ENCODE data around the gene TEDDM1. TPM values are rescaled to one million over a fixed set of nuclear protein-coding genes. Genes with fewer than 3 reads are reported as not detected.

Gene TEDDM1
- polyA plus RNA-seq, 1 experiment = not detected

DNA sequence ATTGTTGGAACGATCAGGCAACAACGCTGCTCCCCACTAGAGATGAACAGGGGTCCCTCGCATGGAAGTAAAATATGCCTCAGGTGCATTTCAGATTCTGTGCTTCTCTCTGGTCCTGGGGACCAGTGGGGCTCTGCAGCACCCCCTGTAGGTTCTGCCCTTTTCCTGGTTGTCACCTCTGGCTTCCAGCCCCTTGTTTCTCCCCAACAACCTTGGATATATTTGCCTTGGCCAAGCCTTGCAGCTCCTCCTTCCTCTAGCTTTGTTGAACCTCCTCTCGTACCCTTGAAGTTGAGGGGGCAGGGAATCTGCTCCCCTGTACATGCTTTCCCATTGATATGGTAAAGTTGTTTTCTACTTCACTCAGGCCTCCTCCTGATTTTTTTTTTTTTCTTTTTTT is 44.0 kb upstream of the TEDDM1 start:
- no peaks in the 10 kb centered on the region for H3K27me3 ChIP-seq (ENCODE audit: control insufficient read depth, insufficient read depth, low read length)
- TF ChIP-seq, protein P1, sequence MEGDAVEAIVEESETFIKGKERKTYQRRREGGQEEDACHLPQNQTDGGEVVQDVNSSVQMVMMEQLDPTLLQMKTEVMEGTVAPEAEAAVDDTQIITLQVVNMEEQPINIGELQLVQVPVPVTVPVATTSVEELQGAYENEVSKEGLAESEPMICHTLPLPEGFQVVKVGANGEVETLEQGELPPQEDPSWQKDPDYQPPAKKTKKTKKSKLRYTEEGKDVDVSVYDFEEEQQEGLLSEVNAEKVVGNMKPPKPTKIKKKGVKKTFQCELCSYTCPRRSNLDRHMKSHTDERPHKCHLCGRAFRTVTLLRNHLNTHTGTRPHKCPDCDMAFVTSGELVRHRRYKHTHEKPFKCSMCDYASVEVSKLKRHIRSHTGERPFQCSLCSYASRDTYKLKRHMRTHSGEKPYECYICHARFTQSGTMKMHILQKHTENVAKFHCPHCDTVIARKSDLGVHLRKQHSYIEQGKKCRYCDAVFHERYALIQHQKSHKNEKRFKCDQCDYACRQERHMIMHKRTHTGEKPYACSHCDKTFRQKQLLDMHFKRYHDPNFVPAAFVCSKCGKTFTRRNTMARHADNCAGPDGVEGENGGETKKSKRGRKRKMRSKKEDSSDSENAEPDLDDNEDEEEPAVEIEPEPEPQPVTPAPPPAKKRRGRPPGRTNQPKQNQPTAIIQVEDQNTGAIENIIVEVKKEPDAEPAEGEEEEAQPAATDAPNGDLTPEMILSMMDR (IDR thresholded peaks at IDR 0.05; ENCODE audit: insufficient read depth, low read depth, low read length) = no peak
- CTCF ChIA-PET = interaction anchor here (0.6 to 1.9 kb wide), 6 partner anchors 16 to 400 kb away, joined by 3 to 9 read pairs (median 4); no protein-coding TSS in a partner anchor
- POLR2A ChIA-PET = no interaction called here
- no peaks in the 10 kb centered on the region for H3K36me3 ChIP-seq (ENCODE audit: control insufficient read depth, insufficient read depth, low read length)
- no peak for DNase-seq (ENCODE audit: low read depth)
- no peak overlapping the region for H3K4me3 ChIP-seq (ENCODE audit: low read depth, low read length)

DNA sequence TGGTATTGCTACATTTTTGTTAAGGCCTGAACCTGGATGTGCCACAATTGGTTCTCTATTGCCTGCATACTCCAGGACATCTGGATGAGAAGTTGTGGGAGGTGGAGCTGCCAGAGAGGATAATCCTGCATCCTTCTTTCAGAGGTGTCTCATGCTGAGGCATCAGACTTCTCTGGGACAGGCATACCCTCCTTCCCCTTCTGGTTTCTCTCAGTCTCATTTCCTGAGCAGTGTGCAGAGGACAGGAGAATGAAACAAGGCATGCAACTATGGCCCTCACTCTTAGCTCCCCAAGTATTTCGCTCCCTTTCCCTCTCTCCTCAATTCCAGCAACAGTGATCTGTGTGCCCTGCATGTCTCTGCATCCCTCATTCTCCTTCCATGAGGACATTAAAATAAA is 41.9 kb upstream of the TEDDM1 start:
- TF ChIP-seq, protein P1 (IDR thresholded peaks at IDR 0.05; ENCODE audit: insufficient read depth, low read depth, low read length) = no peak
- Histone ChIP-seq H3K4me3 (ENCODE audit: low read depth, low read length) (no peak overlapping the region), H3K36me3 (ENCODE audit: control insufficient read depth, insufficient read depth, low read length) (no peaks in the 10 kb centered on the region), H3K27me3 (ENCODE audit: control insufficient read depth, insufficient read depth, low read length) (no peaks in the 10 kb centered on the region)
- no peak for DNase-seq (ENCODE audit: low read depth)
- POLR2A ChIA-PET = no interaction called here
- CTCF ChIA-PET = interaction anchor here (0.6 to 0.8 kb wide), 2 partner anchors 153 to 313 kb away, joined by 3 to 4 read pairs; no protein-coding TSS in a partner anchor

DNA sequence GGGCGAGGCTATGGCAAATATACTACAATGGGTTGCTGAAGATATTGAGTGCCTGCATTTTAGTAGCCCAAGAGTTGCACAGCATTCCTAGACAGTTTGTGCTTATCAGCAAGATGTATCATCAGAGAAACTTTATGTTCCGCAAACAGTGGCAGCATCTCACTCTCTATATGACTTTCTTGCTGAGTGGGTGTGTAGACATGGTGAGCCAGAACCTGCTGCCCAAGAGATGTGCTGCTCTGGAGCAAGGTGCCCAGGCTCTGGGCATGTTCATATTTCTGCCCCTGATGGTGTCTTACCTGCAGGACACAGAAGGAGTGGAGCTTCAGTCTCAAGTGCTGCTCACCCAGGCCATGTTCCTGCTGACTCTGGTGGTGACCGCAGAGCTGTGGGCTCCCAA is 41.3 kb upstream of the TEDDM1 start:
- ChIA-PET POLR2A (no interaction called here), CTCF (no interaction called here)
- H3K4me3 ChIP-seq (ENCODE audit: low read depth, low read length) = no peak overlapping the region
- no peaks in the 10 kb centered on the region for H3K27me3 ChIP-seq (ENCODE audit: control insufficient read depth, insufficient read depth, low read length)
- H3K36me3 ChIP-seq (ENCODE audit: control insufficient read depth, insufficient read depth, low read length) = no peaks in the 10 kb centered on the region
- DNase-seq (ENCODE audit: low read depth) = no peak
- TF ChIP-seq, protein P1 (IDR thresholded peaks at IDR 0.05; ENCODE audit: insufficient read depth, low read depth, low read length) = no peak

DNA sequence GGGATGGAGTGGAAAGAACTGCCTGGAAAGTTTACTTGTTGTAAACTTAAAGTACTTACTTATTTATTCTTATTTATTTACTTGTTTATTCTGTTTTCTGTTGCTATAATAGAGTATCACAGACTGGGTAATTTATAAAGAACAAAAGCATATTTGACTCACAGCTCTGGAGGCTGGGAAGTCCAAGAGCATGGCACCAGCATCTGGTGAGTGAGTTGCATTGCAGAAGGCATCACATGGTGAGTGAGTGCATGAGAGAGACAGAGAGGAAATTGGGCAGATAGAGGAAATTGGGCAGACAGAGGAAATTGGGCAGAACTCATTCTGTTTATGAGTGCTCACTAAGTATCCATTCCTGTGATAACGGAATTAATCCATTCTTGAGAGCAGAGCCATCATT is 37.9 kb upstream of the TEDDM1 start:
- ChIA-PET CTCF (no interaction called here), POLR2A (no interaction called here)
- H3K4me3 ChIP-seq (ENCODE audit: low read depth, low read length) = no peak overlapping the region
- no peaks in the 10 kb centered on the region for H3K27me3 ChIP-seq (ENCODE audit: control insufficient read depth, insufficient read depth, low read length)
- TF ChIP-seq, protein P1 (IDR thresholded peaks at IDR 0.05; ENCODE audit: insufficient read depth, low read depth, low read length) = no peak
- DNase-seq (ENCODE audit: low read depth) = no peak
- no peaks in the 10 kb centered on the region for H3K36me3 ChIP-seq (ENCODE audit: control insufficient read depth, insufficient read depth, low read length)

DNA sequence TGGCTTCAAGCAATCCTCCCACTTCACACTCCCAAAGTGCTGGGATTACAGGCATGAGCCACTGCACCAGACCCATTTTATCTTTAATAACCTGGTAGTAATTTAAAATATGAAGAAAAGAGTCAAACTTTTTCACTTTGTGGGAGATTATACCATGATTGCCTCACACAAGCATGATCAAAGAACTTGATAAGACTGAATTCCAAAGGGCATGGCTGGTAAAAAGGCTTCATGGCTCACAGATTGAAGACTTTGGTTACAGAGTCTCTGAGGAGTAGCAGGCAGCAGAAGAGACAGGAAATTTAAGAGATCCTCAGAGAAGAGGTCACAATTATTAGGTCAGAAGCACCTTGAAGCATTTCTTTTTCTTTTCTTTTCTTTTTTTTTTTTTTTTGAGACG is 33.1 kb upstream of the TEDDM1 start:
- ChIA-PET CTCF (no interaction called here), POLR2A (no interaction called here)
- H3K36me3 ChIP-seq (ENCODE audit: control insufficient read depth, insufficient read depth, low read length) = no peaks in the 10 kb centered on the region
- no peaks in the 10 kb centered on the region for H3K27me3 ChIP-seq (ENCODE audit: control insufficient read depth, insufficient read depth, low read length)
- no peak overlapping the region for H3K4me3 ChIP-seq (ENCODE audit: low read depth, low read length)
- TF ChIP-seq, protein P1 (IDR thresholded peaks at IDR 0.05; ENCODE audit: insufficient read depth, low read depth, low read length) = no peak
- no peak for DNase-seq (ENCODE audit: low read depth)
